Hypothalamus (tissue), 51 donors: ENCODE measurements around the gene POU3F1.
A peak's percentile ranks its signal among the peaks of the same experiment; 100 is the strongest.
"Not testable (repeated sequence)": the region's sequence is repeated elsewhere in the genome, so short reads cannot be mapped to it uniquely, and the experiment has no call there.

Experiments used
- DNase-seq, 51 donors: peaks; one replicate each; lab custom pipeline; 2025; lab: John Stamatoyannopoulos, UW

POU3F1 gene

DNA sequence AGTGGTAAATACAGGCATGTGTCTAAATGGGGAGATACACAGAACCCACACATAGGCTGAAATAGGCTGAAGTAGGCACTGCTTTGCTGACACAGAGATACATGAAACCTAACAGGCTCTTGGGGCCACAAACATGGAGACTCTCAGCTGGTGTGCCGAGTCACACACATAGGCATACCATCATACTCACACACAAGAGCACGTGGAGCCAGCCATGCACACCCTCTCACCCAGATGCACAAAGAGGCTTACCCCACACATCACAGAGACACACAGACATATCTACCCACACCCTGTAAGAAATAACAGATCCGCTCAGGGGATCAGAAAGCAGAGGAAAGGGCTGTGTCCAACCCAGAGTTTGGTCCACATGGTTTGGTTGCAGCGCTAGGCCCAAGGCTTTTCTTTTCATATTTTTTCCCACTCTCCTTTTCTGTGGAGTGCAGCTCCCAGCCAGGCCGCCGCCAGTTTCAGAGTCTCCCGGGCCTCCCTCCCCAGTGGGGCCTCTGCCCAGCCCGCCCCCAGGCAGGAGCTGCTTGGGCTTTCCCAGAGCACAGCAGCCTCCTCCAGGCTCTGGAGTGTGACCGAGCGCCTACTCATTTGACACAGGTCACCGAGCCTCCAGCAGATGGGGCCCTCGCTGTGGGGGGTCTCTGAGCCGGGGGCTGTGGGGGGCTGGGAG lies 3.9 kb upstream of the POU3F1 start:
- DNase-seq: peak in 5 of 51 donors; percentile 9 to 30 (median 13)

DNA sequence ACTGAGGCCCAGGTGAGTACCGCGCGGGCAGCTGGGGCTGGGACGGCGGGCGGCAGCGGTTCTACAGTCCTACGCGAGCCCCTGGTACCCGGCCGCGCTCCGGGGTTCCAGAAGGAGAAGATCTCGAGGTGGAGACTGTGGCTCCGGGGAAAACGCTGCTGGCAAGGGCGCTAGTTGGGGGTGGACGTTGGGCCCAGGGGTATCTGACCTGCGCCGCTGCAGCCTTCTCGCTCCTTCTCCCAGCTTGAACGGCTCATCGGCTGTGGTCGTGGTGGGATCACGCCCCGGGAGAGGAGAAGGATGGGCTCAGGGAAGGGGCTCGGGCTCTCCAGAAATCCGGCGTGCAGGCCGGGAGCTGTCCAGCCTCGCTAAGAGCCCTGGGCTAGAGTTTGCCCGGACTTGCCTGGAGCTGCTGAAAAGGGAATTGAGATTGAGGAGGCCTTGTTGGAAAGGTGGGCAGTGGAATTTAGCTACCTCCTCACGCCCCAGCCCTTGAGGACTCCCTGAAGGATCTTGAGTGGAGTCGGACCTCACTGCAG lies 1.1 kb upstream of the POU3F1 start:
- peak in 2 of 51 donors; percentile 14 to 41 for DNase-seq

DNA sequence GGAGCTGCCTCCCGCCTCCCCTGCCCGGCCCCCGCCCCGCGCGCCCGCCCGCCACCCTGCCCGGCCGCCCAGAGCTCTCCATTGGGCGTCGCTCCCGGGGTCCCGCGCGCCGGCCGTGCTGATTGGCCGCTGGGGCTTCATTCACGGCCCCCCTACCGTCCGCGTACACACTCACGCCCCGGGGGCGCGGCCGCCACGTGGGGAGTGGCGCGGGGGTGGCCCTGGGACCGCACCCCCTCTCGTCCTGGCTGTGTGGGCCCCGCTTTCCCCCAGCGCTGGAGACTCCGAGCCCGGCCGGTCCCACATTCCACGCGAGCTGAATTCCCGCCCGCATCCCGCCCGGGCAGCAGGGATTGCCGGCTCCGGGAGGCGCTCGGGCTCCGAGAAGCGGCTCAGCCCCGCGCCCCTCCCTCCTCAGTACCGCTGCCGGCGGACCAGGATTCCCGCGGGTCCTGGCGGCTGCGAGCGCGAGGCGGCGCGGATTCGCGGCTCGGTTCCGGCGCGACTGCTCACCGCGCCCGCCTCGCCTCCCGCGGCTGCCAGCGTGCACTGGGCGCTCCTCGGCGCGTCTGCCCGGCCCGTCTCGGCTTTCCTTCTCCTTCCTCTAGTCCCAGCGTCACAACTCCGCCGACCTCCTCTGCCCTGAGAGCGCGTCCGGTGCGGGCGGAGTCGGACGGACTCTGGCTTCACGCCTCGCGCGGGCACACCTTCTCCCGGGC lies 450 bp upstream of the POU3F1 start:
- peak; percentile 19 to 96 (median 84) for DNase-seq

DNA sequence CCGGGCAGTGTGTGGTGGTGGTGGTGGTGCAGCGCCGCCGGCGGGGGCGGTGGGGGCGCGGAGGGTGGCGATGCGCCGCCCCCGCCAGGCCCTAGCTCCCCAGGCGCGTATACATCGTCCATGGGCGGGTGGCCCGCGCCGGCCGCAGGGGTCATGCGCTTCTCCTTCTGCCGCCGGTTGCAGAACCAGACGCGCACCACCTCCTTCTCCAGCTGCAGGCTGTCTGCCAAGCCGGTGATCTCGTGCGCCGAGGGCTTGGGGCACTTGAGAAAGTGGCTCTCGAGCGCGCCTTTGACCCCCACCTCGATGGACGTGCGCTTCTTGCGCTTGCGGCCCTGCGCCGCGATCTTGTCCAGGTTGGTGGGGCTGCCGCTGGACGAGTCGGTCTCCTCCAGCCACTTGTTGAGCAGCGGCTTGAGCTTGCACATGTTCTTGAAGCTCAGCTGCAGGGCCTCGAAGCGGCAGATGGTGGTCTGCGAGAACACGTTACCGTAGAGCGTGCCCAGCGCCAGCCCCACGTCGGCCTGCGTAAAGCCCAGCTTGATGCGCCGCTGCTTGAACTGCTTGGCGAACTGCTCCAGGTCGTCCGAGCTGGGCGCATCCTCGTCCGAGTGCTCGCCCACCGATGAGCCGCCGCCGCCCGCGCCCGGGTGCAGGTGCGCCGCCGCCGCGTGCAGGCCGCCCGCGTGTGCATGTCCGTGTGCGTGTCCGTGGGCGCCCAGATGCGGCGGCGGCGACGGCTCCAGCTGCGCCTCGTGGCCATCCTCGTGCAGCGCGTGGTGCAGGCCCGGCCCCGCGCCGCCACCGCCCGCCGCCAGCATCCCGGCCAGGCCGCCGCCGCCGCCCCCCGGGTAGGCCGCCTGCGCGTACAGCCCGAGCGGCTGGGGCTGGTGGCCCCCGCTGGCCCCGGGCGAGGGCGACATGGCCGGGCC lies 926 bp downstream of the POU3F1 start:
- peak in 3 of 51 donors; percentile 14 to 22 (median 16) for DNase-seq

DNA sequence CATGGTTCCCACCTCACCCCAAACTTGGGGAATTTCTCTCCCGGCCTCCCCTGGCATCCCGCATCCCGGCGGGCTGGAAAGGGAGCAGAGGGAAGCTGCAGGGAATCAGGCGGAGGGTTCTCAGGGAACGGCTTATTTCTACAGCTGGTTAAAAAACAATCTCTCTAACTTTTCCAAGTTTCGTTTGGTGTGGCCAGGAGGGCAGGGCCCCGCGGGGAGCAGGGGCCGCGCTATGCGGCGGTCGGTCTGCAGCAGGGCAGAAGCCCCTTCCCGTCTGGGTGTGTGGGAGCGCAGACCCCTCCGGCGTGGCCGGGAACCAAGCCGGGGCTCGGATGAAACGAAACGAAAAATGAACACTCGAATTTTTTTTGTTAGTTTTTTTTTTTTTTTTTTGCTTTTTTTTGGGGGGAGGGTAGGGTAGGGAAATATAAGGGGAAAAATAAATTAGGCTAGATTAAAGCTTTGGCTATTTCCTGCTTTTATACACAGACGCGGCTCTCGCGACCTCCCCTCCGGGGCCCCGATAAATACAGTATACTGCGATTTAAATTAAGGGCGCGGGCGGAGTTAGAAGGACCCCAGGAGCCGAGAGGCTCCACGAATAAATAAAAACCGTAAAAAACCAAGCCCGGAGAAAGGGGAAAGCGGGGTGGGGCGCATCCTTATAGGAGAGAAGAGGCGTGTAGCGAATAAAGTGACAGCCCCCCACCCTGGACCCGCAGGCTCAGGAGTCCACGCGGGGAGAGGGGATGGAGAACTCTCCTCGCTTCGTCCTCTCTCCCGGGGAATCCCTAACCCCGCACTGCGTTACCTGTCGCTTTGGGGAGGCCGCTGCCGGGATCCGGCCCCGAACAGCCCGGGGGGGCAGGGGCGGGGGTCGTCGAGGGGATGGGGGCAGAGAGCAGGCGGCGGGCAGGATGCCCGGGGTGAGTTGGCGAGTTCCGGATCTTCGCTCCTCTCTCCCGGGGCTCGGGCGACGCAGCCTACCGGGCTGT lies 2.1 kb downstream of the POU3F1 start:
- DNase-seq: peak in 1 of 51 donors; percentile 19

DNA sequence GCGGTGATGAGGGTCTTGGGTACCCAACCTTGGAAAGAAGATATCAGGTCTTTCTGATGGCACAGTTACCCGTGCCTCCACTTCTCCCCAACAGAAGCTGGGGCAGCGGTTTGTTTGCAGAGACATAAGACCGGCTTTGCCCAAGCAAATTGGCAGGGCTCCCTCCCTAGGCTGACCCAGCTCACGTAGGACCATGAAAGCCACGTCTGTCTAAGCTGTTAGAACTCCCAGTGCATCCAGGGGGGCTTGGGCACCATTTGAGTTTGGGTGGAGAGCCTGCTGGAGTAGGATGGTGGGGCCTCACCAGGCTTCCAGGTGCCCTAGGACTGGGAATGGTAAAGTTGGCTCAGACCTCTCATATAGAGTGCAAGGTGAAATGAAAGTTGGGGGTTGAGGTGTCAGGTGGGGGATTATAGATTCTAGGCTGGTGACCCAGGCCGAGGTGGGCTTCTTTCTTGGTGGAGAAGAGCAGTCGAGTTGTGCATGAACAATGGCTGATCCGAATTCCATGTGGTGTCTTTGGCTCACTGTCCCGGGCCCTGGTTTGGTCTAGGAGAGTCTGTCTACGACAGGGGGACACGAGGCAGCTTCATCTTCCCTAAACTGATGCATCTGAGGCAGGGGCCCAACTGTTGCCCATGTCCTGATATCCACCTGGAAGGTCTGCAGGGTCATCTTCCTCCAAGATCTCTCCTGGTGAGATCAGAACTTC lies 3.4 kb downstream of the POU3F1 start:
- peak in 1 of 51 donors; percentile 15 for DNase-seq

DNA sequence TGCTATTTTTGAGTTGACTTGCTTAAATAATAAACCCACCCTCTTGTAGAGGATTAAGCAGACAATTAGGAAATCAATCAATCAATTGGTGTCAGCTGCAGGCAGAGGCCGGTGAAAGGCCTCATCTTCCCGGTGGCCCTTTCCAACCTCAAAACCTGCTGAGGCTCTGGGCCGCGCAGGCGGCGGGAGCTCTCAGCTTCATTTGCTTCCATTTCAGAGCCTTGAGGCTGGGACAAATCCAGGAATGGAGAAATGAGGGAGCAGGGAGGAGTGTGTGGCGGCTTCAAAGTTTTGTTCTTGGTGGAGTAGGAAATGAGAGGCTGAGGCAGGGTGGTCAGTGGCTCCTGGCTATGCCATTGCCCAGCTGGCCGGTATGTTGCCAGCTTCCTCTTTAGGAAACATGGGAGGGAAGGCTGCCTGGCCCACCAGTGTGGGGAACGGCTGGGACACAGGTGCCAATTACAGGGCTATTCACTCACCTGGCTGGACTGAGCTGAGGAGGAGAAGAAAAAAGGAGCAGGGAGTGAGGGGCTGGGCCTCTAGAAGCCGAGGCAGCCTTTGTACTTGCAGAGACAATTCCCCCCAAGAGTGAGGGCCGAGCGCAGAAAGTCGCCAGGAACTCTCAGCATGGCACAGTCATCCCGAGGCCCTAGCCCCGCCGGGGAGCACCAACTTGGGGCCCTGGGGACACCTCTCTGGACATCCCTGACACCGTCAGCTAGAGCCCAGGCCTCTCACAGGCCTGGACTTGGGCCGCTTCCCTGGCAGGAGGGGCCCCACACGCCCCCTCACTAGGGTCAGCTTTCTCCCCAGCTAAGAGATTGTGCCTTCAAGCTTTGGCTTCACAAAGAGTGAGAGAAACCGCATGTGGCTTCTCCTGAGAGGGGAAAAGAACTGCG lies 4.4 kb downstream of the POU3F1 start:
- no peak for DNase-seq

DNA sequence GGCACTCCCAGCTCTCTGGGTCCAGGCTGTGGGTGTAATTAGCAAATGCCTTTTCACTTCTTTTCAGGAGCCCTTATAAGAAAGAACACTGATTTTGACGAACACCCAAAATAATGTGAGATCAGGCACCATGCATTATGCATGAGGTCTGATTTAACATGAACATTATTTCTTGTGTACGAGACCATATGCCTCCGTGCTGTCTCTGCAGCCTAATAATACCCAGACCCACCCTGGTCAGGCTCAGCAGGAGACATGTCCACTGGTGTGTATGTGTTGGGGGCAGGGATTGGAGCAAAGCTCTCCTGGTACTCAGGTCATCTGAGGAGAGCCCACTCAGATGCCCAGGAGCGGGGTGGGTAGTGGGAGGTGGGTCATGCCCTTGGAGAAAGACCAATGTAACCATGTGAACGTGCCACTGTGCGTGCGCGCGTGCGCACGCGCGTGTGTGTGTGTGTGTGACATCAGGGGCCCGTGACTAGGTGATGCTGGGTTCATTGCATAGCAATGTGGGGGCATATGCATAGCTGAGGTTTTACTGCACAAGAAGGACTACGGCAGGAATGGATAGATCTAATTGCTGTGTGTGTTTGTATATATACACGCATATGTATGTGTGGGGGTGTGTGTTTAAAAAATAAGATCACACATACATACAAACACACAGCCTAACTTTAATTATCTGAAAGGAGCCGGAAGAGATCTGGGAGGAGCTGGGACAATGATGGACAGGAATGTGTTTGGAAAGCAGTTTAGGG lies 7.1 kb downstream of the POU3F1 start:
- no peak for DNase-seq

DNA sequence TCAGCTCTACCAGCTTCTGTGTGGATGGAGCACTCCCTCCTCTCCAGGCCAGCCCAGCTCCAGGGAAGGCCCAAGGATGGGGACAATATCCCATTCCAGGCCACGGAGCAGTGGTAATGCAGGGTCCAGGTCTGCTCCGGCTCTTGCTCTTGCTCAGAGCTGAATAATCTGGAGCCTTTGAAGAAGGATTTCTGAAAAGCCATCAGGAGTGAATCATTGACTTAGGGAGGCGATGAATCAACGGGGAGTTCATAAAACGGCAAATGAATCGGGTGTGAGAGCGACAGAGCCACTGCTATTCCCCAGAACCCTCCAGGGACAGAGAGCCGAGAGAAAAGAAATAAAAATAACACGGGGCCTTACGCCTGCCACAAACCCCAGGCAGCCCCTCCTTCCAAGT lies 7.7 kb downstream of the POU3F1 start:
- DNase-seq: no peak

DNA sequence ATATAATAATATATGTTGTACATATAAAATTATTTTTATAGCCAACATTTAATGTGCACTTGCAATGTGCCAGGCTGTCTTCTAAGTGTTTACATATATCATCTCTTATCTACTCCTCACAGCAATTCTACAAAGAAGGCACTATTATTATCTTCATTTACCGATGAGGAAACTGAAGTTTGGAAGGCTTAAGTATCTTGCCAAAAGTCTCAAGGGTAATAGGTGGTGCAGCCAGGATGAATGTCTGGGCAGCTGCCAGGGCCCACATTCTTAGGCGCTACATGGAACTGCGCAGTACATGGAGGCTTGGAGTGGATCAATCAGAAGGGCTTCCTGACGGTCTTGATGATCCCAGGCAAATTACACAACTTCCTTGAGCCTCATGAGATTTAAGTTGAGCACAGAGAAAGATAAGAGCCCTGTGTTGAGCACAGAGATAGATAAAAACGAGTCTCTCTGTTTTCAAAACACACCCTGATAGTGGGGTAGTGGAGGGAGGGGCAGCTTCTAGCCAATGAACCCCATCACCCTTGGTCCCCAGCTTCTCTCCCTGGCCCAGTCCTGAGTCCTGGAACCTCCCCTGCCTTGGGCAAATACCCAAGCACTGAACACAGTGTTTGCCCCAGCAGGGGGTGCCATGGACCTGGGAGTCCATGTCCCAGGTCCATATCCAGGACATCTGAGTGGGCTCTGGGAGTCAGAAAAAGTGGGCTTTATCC lies 9.2 kb downstream of the POU3F1 start:
- no peak for DNase-seq

DNA sequence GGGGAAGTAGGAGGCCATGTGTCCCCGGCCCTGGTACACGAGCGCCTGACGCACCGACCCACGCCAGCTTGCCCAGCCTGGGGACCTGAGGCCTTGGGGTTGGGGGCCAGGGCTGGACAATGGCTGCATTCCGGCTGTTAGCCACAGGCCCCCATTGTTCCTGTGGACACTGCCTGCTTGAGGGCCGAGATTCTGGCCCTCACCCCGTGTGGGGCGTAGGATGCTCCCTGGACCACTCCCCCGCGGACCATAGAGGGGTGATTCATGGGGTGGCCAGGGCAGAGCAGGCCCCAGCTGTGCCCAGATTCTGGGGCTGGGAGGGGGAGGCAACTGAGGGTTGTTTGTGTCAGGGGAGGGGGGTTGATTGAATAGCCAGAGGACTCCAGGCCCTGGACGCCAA lies 11.7 kb downstream of the POU3F1 start:
- DNase-seq: no peak

DNA sequence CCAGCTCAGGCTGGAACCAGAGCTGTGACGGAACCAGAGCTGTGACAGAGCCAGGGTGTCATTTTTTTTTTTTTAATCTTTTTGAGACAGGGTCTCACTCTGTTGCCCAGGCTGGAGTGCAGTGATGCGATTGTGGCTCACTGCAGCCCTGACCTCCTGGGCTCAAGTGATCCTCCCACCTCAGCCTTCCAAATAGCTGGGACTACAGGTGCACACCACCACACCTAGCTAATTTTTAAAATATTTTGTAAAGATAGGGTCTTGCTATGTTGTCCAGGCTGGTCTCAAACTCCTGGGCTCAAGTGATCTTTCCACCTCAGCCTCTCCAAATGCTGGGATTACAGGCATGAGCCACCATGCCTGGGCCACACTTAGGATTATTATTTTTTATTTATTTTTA lies 13.6 kb downstream of the POU3F1 start:
- not testable (repeated sequence) for DNase-seq

DNA sequence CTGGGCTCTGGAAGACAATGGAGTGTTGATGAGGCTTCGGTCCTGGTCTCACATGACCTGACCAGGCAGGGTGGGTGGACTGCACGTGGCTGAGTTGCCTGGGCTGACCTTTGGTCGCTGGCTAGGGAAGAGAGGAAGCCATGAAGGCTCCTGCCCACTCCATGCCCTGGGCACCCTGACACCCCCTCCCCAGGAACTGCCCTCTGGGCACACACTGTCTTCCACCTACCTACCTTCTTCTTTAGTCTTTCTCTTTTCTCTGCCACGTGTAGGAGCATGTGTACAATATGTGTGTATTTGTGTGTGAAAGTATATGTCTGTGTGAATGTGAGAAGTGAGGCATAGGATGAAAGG lies 15.1 kb downstream of the POU3F1 start:
- DNase-seq: no peak

DNA sequence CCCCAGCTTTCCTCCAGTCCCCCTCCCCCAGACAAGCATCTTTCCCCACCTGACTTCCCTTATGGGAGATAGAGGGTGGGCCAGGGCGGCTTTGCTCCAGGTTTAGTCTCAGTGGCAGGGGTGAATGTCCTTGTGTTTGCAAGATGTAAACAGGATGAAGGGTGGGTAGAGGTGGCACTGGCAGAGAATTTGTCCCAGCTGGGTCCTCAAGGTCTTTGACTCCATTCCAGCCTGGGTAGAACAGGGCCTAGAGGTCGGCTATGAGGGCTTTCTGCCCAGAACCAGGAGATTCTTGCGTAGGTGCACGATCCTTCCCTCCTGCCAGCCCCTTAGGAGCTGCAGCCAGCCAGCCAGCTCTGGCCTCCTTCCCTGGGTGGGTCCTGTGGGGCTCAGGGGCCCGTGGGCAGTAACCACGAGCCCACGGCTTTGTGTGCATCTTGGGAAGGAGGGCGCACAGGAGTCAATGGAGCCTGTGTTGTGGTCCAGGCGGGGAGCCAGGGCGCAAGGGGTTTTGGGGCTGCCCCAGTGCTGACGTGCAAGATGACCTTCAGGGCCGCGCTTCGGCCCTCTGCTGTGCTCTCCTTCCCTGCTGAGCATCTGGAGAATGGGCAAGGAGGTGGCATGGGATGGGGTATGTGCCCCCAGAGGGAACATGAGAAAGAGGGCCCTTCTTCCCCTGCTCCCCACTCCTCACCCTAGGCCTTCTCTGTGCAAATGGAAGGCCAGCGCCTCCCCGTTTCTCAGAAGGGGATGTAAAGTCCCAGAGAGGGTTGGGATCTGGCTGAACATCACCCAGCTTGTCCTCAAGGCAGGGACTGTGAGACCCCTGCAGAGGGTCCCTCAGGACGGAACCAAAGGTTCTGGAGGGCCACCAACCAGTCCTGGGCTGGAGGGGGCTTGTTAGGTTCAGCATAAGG lies 15.7 kb downstream of the POU3F1 start:
- peak in 3 of 51 donors; percentile 9 to 25 (median 21) for DNase-seq
